CD4-positive, alpha-beta T cell treated with Interleukin-2 at 100 ng/mL for 4 hours (primary cell): Measurements from ENCODE around the gene ABCA2.

Experiments
- DNase-seq: peaks from one replicate; pipeline ENCODE4 v3.0.0-alpha.2; 2020; ENCODE audit warnings: low spot score

The ABCA2 gene

DNA sequence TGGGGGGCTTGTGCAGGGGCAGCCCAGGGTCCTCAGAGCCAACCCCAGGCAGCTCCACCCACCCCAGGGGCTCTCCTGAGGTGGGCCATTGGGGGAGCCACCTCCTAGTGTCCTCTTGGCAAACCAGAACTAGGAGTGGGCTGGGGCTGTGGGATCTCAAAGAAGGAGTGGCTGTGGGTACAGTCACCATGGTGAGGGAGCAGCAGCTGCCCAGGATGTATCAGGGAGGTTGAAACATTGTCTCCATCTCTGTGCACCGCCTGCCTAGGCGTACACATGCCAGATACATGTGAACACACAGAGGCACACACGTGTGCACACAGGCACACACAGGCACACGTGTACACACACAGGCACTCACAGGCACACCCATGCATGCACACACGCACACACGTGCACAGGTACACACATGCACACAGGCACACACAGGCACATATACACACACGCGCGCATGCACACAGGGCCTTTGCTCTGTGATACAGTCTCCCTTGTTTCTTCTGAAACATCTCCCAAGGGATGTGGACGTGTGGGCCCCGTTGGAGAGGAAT lies 65.3 kb downstream of the ABCA2 start:
- no peak for DNase-seq

DNA sequence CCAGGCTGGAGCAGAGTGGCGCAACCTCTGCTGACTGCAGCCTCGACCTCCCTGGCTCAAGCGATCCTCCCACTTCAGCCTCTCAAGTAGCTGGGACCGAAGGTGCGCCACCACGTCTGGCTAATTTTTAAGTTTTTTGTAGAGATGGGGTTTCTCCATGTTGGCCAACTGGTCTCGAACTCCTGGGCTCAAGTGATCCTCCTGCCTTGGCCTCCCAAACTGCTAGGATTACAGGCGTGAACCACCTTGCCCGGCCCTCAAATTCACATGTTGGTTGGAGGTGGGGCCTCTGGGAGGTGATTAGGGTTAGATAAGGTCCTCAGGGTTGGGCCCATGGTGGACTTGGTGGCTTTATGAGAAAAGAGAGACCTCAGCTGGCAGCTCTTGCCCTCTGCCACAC lies 65.9 kb downstream of the ABCA2 start:
- no peak for DNase-seq

DNA sequence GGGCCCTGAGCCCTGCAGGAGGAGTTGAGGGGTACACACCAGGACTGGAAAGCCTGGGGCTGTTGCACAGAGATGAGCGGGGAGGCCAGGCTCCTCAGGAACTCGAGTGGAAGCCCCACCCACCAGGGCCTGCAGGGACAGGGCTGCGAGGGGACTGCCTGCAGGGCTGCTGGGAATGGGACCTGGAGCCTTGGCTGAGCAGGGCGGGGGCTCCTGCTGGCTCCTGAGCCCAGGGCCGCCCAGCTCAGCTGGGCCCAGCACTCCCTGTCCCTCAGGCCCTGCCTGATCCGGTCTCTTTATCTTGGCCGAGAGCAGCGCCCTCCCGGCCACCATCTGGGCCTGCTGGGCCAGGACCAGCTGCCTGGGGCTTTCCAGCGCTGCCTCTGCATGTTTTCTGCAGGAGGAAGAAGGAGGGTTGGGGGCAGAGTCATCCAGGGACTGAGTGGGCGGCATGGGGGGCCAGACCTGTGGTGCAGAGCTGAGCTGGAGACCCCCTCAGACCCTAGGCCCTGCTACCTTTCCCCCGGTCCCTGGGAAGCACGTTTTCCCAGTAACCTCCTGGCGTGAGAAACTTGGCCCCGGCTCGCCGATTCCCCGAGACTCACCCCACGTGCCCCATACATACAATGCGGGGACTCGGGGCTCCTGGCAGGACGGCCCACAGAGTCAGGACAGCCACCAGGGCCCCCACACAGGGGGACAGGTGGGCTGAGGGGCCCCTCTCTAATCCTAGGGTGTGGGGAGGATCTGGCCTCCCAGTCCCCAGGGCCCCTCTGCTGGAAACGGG lies 66.6 kb downstream of the ABCA2 start:
- no peak for DNase-seq

DNA sequence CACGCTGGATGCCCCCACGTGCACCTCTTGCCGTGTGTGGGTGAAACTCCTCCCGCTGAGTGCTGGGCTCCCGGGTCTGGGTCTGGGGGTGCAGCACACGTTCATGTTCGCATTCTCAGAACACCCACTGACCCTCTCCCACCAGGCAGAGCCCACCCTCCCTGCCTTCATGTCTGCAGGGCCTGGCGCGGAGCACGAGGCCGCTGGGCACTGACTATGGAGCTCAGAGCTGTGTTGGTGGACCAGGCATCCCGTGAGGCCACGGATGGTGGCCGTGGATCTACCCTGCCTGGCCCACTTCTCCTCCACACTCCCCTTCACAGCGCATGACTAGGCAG lies 67.1 kb downstream of the ABCA2 start:
- no peak for DNase-seq

DNA sequence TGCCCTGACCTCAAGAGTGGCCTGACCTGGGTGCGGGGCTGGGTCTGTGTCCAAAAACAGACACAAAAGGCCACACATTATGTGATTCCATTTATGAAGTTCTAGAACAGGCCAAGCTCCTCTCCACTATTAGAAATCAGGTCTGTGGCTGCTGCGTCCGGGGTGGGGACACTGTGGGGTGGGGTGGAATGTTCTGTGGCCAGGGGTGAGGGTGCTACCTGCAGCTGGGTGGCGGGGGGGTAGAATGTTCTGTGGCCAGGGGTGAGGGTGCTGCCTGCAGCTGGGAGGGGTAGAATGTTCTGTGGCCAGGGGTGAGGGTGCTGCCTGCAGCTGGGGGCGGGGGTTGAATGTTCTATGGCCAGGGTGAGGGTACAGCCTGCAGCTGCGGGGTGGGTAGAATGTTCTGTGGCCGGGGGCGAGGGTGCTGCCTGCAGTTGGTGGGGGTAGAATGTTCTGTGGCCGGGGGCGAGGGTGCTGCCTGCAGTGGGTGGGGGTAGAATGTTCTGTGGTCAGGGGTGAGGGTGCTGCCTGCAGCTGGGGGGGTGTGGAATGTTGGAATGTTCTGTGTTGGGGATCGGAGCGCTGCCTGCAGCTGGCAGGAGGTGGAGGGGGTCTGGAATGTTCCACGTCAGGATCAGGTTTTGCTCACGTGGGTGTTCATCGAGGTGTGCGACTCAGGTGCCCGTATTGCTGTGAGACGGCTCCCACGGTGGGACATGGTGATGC lies 67.7 kb downstream of the ABCA2 start:
- peak; percentile 41 for DNase-seq

DNA sequence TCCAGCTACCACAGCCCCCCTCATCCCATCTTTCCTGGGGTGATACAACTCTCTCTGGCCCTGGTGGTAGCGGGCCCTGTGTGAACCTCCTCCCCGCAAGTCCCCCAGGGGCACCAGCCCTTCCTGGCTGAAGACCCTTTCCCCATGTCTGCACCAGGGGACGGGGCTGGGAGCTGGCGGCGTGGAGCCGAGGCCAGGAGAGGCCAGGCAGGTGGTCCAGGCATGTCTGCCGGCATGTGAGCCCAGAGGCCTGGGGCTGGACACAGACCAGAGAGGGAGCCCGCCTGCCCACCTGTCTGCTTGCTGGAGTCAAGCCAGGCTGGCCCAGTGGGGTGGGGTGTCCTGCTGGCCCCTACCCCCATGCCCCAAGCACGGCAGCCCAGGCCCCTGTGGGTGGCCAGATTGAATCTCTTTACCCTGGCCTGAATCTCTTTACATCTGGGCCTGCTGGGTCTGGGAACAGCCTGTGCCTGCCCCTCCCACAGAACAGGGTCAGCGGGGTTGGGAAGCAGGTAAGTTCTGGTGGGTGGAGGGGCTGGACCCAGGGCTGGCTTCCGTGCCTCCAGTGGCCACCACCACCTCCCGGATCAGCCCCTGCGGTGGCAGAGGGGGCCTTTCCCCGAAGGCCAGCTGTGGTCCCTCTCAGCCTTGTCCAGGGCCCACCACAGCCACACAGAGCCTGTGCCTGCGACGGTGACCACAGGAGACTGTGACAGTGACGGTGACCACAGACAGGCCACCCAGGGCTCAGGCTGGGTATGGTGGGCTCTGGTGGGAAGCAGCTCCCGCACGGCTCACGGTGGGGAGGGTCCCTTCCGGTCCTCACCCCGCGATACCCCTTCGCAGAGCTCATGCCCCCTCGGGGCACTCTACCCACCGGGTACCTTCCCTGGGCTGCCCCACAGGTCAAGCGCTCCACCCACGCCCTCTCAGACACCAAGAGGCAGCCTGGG lies 68.9 kb downstream of the ABCA2 start:
- DNase-seq = no peak

DNA sequence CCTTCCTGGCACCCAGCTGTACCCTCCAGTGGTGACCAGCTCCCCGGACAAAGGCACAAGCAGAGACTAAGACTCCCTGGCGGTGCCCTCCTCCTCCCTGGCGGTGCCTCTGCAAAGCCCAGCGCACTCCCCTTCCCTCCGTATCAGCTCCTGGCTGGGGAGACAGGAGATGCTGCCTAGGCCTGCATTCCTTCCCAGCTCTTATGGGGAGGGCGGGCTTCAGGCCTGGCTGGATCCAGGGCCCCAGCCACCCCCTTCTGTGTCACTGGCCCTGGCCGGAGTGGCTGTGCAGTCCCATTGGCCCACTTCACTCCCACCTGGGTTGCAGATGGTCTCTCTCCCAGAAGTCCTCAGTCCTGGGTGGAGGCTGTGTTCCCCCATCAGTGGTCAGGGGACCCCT lies 69.6 kb downstream of the ABCA2 start:
- DNase-seq = no peak

DNA sequence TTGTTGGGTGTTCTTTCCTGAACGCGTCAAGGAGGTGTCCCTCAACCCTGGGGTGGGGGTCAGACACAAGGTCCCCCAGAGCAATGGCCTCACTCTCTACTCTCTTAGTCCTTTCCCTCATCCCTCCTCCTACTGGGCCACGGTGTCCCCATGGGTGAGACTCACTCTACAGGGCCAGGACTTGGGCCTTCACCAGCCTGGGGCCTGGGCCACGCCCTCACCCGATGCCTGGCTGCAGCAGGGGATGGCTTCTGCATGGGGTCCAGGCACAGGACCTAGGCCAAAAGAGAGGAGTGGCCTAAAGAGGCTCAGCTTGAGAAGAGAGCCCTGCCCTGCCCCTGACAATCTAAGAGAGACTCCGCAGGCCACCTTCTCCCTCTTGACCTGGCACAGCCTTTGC lies 70.1 kb downstream of the ABCA2 start:
- DNase-seq = no peak

DNA sequence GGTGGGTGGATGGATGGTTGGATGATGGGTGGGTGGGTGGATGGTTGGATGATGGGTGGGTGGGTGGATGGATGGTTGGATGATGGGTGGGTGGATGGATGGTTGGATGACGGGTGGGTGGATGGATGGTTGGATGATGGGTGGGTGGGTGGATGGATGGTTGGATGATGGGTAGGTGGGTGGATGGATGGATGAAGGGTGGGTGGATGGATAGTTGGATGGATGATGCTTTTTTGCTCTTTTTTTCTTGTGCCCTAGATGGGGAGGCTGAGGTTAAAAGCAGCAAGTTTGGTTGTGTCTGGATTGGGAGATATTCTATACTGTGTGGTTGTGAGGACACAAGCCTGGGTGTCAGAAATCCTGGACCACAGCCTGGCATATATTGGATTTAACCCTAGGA lies 70.6 kb downstream of the ABCA2 start:
- DNase-seq = no peak
